Neuronal stem cell (in vitro differentiated cells): Measurements from ENCODE around the gene ARAP3.

Experiments used
- DNase-seq: peaks from one replicate; pipeline ENCODE4 v3.0.0-alpha.2; 2013; ENCODE audit warnings: low spot score
- H2AFZ ChIP-seq: one replicate; pipeline ENCODE4 v1.6.1; 2013; ENCODE audit warnings: mild to moderate bottlenecking, low read length, inconsistent platforms
- H2AK5ac ChIP-seq: 2 replicates; pipeline ENCODE4 v1.6.1; 2013; ENCODE audit warnings: low read depth, mild to moderate bottlenecking, inconsistent platforms, low read length, moderate library complexity, mixed read lengths
- H2BK120ac ChIP-seq: 2 replicates; pipeline ENCODE4 v1.6.1; 2013; ENCODE audit warnings: low read depth, mild to moderate bottlenecking, inconsistent platforms, low read length, moderate library complexity, mixed read lengths
- H2BK12ac ChIP-seq: one replicate; pipeline ENCODE4 v1.6.1; 2013; ENCODE audit warnings: low read length, inconsistent platforms
- H2BK15ac ChIP-seq: 2 replicates; pipeline ENCODE4 v1.6.1; 2013; ENCODE audit warnings: mild to moderate bottlenecking, low read length, inconsistent platforms, mixed read lengths
- H2BK5ac ChIP-seq: one replicate; pipeline ENCODE4 v1.6.1; 2013; ENCODE audit warnings: inconsistent platforms, mild to moderate bottlenecking, low read length, moderate library complexity
- H3K14ac ChIP-seq: one replicate; pipeline ENCODE4 v1.6.1; 2013; ENCODE audit warnings: low read length, inconsistent platforms
- H3K18ac ChIP-seq: 2 replicates; pipeline ENCODE4 v1.6.1; 2013; ENCODE audit warnings: low read length, inconsistent platforms
- H3K23ac ChIP-seq: 2 replicates; pipeline ENCODE4 v1.6.1; 2013; ENCODE audit warnings: low read depth, mild to moderate bottlenecking, mixed read lengths, low read length, inconsistent platforms; ENCODE audit not compliant: poor library complexity
- H3K27ac ChIP-seq: replicated peaks from 3 replicates; pipeline ENCODE4 v1.5.1; 2013; ENCODE audit warnings: low read length, inconsistent platforms
- H3K27me3 ChIP-seq, 3 experiments: 2 replicates each; pipeline ENCODE4 v1.6.1; 2013; ENCODE audit warnings: low read length in 3 of 3, mild to moderate bottlenecking in 2 of 3, inconsistent platforms in 1 of 3, low read depth in 1 of 3, mixed read lengths in 1 of 3, moderate library complexity in 1 of 3; ENCODE audit not compliant: control insufficient read depth in 3 of 3, insufficient read depth in 3 of 3
- H3K36me3 ChIP-seq, 2 donors: replicated peaks in 1 of 2; 2 replicates each; pipeline ENCODE4 v1.6.1; 2013; ENCODE audit warnings: low read length in 2 of 2; ENCODE audit not compliant: control insufficient read depth in 2 of 2, insufficient read depth in 2 of 2
- H3K4ac ChIP-seq: 2 replicates; pipeline ENCODE4 v1.6.1; 2013; ENCODE audit warnings: inconsistent platforms, mild to moderate bottlenecking, low read length, moderate library complexity
- H3K4me1 ChIP-seq, 2 donors: 1 replicate in 1 of 2; 2 replicates in 1 of 2; pipeline ENCODE4 v1.6.1; 2013; ENCODE audit warnings: low read length in 2 of 2, low read depth in 1 of 2; ENCODE audit not compliant: control insufficient read depth in 2 of 2, insufficient read depth in 1 of 2
- H3K4me2 ChIP-seq: one replicate; pipeline ENCODE4 v1.6.1; 2013; ENCODE audit warnings: mild to moderate bottlenecking, low read length, inconsistent platforms; ENCODE audit not compliant: insufficient read depth, poor library complexity, severe bottlenecking
- H3K4me3 ChIP-seq, 2 donors: 2 replicates each; pipeline ENCODE4 v1.5.1; 2013; ENCODE audit warnings: low read length in 2 of 2, mild to moderate bottlenecking in 2 of 2, inconsistent platforms in 1 of 2, moderate library complexity in 1 of 2
- H3K79me1 ChIP-seq: one replicate; pipeline ENCODE4 v1.6.1; 2013; ENCODE audit warnings: low read depth, mild to moderate bottlenecking, inconsistent platforms, low read length, moderate library complexity
- H3K9ac ChIP-seq: one replicate; pipeline ENCODE4 v1.6.1; 2013; ENCODE audit warnings: mild to moderate bottlenecking, low read depth, low read length, inconsistent platforms; ENCODE audit not compliant: poor library complexity
- H3K9me3 ChIP-seq, 2 donors: replicated peaks in 1 of 2; 2 replicates each; pipeline versions ENCODE3 to v1.6.1; 2013; ENCODE audit warnings: low read length in 2 of 2, mild to moderate bottlenecking in 2 of 2, inconsistent platforms in 1 of 2, low read depth in 1 of 2, mixed read lengths in 1 of 2, moderate library complexity in 1 of 2; ENCODE audit not compliant: control insufficient read depth in 2 of 2, insufficient read depth in 1 of 2
- H4K8ac ChIP-seq: one replicate; pipeline ENCODE4 v1.6.1; 2013; ENCODE audit warnings: low read depth, mild to moderate bottlenecking, inconsistent platforms, low read length, moderate library complexity
- H4K91ac ChIP-seq: one replicate; pipeline ENCODE4 v1.6.1; 2013; ENCODE audit warnings: low read length, low read depth, mild to moderate bottlenecking, inconsistent platforms; ENCODE audit not compliant: poor library complexity
- WGBS, 2 donors: extraction: QIAGEN DNeasy Blood & Tissue Kit; methylation state at CpG; one replicate each; pipeline ENCODE4 v1.1.7; 2013; ENCODE audit warnings: missing lambda C conversion rate in 2 of 2, mixed read lengths in 1 of 2; ENCODE audit not compliant: insufficient read length in 2 of 2, insufficient replicate concordance in 1 of 2; ENCODE audit errors: extremely low coverage in 2 of 2; 5-methylcytosine and 5-hydroxymethylcytosine counted together

ARAP3 gene

GRCh38 chr5:141697586-141697985 lies 15.6 kb upstream of the ARAP3 start:
- H3K27me3 ChIP-seq = peaks cover 0 to 63% (median 14%) of the 10 kb centered on the region in 3 experiments
- no peak overlapping the region for H2AFZ ChIP-seq
- no peak overlapping the region for H3K4ac ChIP-seq
- no peak overlapping the region for H3K4me3 ChIP-seq
- H2BK15ac ChIP-seq = no peak overlapping the region
- H3K23ac ChIP-seq = no peak overlapping the region
- no peak overlapping the region for H3K4me2 ChIP-seq
- no peak overlapping the region for H2BK12ac ChIP-seq
- H2BK5ac ChIP-seq = no peak overlapping the region
- no peaks in the 10 kb centered on the region for H3K9me3 ChIP-seq
- no peak overlapping the region for H3K9ac ChIP-seq
- H2BK120ac ChIP-seq = no peak overlapping the region
- no peaks in the 10 kb centered on the region for H3K79me1 ChIP-seq
- no peak overlapping the region for H3K18ac ChIP-seq
- no CpG with 5 or more reads among the region's 3 CpGs for WGBS, 2 donors
- H3K36me3 ChIP-seq = no peaks in the 10 kb centered on the region
- no peak overlapping the region for H3K27ac ChIP-seq
- DNase-seq = no peak
- no peak overlapping the region for H4K91ac ChIP-seq
- no peak overlapping the region for H4K8ac ChIP-seq
- H3K14ac ChIP-seq = no peak overlapping the region
- no peak overlapping the region for H2AK5ac ChIP-seq
- H3K4me1 ChIP-seq = peaks cover 13 to 14% of the 10 kb centered on the region in 2 donors

- H3K4me1 ChIP-seq = peaks cover 11% of the 10 kb centered on the region in 2 donors
- no peak overlapping the region for H3K9ac ChIP-seq
- no peak overlapping the region for H2BK120ac ChIP-seq
- no peak overlapping the region for H3K4ac ChIP-seq
- no CpG with 5 or more reads among the region's 2 CpGs for WGBS, 2 donors
- H3K14ac ChIP-seq = no peak overlapping the region
- no peak overlapping the region for H2BK15ac ChIP-seq
- H3K9me3 ChIP-seq = no peaks in the 10 kb centered on the region
- no peak overlapping the region for H3K18ac ChIP-seq
- H2BK5ac ChIP-seq = no peak overlapping the region
- DNase-seq = no peak
- H3K36me3 ChIP-seq = no peaks in the 10 kb centered on the region
- no peak overlapping the region for H3K4me2 ChIP-seq
- no peak overlapping the region for H2BK12ac ChIP-seq
- no peaks in the 10 kb centered on the region for H3K79me1 ChIP-seq
- H3K27ac ChIP-seq = no peak overlapping the region
- no peak overlapping the region for H2AFZ ChIP-seq
- no peak overlapping the region for H2AK5ac ChIP-seq
- no peak overlapping the region for H4K91ac ChIP-seq
- peaks cover 0 to 60% (median 5%) of the 10 kb centered on the region in 3 experiments for H3K27me3 ChIP-seq
- no peak overlapping the region for H3K23ac ChIP-seq
- H3K4me3 ChIP-seq = no peak overlapping the region
- H4K8ac ChIP-seq = no peak overlapping the region
Observed at GRCh38 chr5:141696431-141696830, 14.4 kb upstream of the ARAP3 start.

GRCh38 chr5:141695627-141696215 lies 13.7 kb upstream of the ARAP3 start:
- H3K9me3 ChIP-seq = no peaks in the 10 kb centered on the region
- H4K8ac ChIP-seq = no peak overlapping the region
- no CpG with 5 or more reads among the region's 11 CpGs for WGBS, 2 donors
- no peak overlapping the region for H3K14ac ChIP-seq
- H2BK5ac ChIP-seq = no peak overlapping the region
- H3K4me1 ChIP-seq = peaks cover 11% of the 10 kb centered on the region in 2 donors
- no peak overlapping the region for H4K91ac ChIP-seq
- H3K4ac ChIP-seq = no peak overlapping the region
- H3K4me3 ChIP-seq = no peak overlapping the region
- H3K27ac ChIP-seq = no peak overlapping the region
- no peak overlapping the region for H3K18ac ChIP-seq
- H3K23ac ChIP-seq = no peak overlapping the region
- no peak overlapping the region for H2BK15ac ChIP-seq
- no peak for DNase-seq
- no peaks in the 10 kb centered on the region for H3K36me3 ChIP-seq
- peaks cover 0 to 60% (median 0%) of the 10 kb centered on the region in 3 experiments for H3K27me3 ChIP-seq
- no peak overlapping the region for H3K9ac ChIP-seq
- no peak overlapping the region for H2AFZ ChIP-seq
- H3K79me1 ChIP-seq = no peaks in the 10 kb centered on the region
- H3K4me2 ChIP-seq = no peak overlapping the region
- no peak overlapping the region for H2BK120ac ChIP-seq
- H2AK5ac ChIP-seq = no peak overlapping the region
- H2BK12ac ChIP-seq = no peak overlapping the region

GRCh38 chr5:141694479-141694878 lies 12.4 kb upstream of the ARAP3 start:
- H3K9ac ChIP-seq = no peak overlapping the region
- no peak overlapping the region for H2AFZ ChIP-seq
- H3K4me3 ChIP-seq = no peak overlapping the region
- WGBS, 2 donors = no CpG with 5 or more reads among the region's 5 CpGs
- no peak overlapping the region for H3K23ac ChIP-seq
- peaks cover 0 to 50% (median 0%) of the 10 kb centered on the region in 3 experiments for H3K27me3 ChIP-seq
- H3K4ac ChIP-seq = no peak overlapping the region
- H2BK15ac ChIP-seq = no peak overlapping the region
- no peak overlapping the region for H3K27ac ChIP-seq
- H4K8ac ChIP-seq = no peak overlapping the region
- peaks cover 11% of the 10 kb centered on the region in 2 donors for H3K4me1 ChIP-seq
- H2AK5ac ChIP-seq = no peak overlapping the region
- H2BK12ac ChIP-seq = no peak overlapping the region
- no peak overlapping the region for H3K18ac ChIP-seq
- no peak overlapping the region for H2BK5ac ChIP-seq
- H3K4me2 ChIP-seq = no peak overlapping the region
- no peak overlapping the region for H3K14ac ChIP-seq
- H3K9me3 ChIP-seq = no peaks in the 10 kb centered on the region
- no peak overlapping the region for H2BK120ac ChIP-seq
- no peak overlapping the region for H4K91ac ChIP-seq
- H3K36me3 ChIP-seq = no peaks in the 10 kb centered on the region
- no peaks in the 10 kb centered on the region for H3K79me1 ChIP-seq
- no peak for DNase-seq
